GM13977 (cell line): ENCODE data around the gene CDK7.
"Not testable (repeated sequence)": the region's sequence is repeated elsewhere in the genome, so short reads cannot be mapped to it uniquely, and the experiment has no call there.

ENCODE experiments used
- DNase-seq: peaks from one replicate; pipeline ENCODE4 v3.0.0; 2012; ENCODE audit warnings: low spot score
- CTCF ChIP-seq: IDR thresholded peaks from 2 replicates; pipeline ENCODE4 v1.5.1; 2012; ENCODE audit warnings: mild to moderate bottlenecking, control low read depth; ENCODE audit not compliant: insufficient read depth; ENCODE audit errors: extremely low read depth, missing control alignments
- in situ Hi-C: fragments of 300-500 bp; cut with MboI; formaldehyde crosslinking; loops from one replicate; pipeline ENCODE4 v1.12.0; 2022; ENCODE audit warnings: low sequenced_read_pairs, low pct_unique_long_range_greater_than_20kb, mixed read lengths, inconsistent platforms; ENCODE audit not compliant: unreplicated experiment

Gene CDK7

GRCh38 chr5:69248019-69248418 lies 13.3 kb downstream of the CDK7 start:
- no peak for DNase-seq
- in situ Hi-C loops: no loop called here

GRCh38 chr5:69250593-69250992 lies 15.9 kb downstream of the CDK7 start:
- in situ Hi-C loops: no loop called here
- DNase-seq: no peak
- TF ChIP-seq CTCF: no peak

More at GRCh38 chr5:69248019-69248418, 13.3 kb downstream of the CDK7 start:
- TF ChIP-seq CTCF: no peak

- in situ Hi-C loops: no loop called here
- DNase-seq: no peak
- TF ChIP-seq CTCF: no peak
Measured at GRCh38 chr5:69252437-69252836, 17.8 kb downstream of the CDK7 start.

- in situ Hi-C loops: not testable (repeated sequence)
Measured at GRCh38 chr5:69255940-69256339, 21.3 kb downstream of the CDK7 start.

GRCh38 chr5:69257577-69257976 lies 22.9 kb downstream of the CDK7 start:
- no peak for TF ChIP-seq CTCF
- in situ Hi-C loops: no loop called here
- no peak for DNase-seq

More at GRCh38 chr5:69255940-69256339, 21.3 kb downstream of the CDK7 start:
- DNase-seq: not testable (repeated sequence)

GRCh38 chr5:69261034-69261433 lies 26.3 kb downstream of the CDK7 start:
- in situ Hi-C loops: no loop called here
- no peak for TF ChIP-seq CTCF
- DNase-seq: no peak

- in situ Hi-C loops: no loop called here
- DNase-seq: no peak
- TF ChIP-seq CTCF: peak; percentile 26
Measured at GRCh38 chr5:69265931-69266330, 31.2 kb downstream of the CDK7 start.
